HG03196 (cell line): ENCODE measurements around the gene FASTKD2.

Experiments used
- ATAC-seq: cut with Tn5 transposase; IDR thresholded peaks from one replicate; pipeline ENCODE4 v1.9.1; 2021; ENCODE audit not compliant: unreplicated experiment

Gene FASTKD2

GRCh38 chr2:206833291-206833690 lies 67.9 kb downstream of the FASTKD2 start:
- no peak for ATAC-seq

DNA sequence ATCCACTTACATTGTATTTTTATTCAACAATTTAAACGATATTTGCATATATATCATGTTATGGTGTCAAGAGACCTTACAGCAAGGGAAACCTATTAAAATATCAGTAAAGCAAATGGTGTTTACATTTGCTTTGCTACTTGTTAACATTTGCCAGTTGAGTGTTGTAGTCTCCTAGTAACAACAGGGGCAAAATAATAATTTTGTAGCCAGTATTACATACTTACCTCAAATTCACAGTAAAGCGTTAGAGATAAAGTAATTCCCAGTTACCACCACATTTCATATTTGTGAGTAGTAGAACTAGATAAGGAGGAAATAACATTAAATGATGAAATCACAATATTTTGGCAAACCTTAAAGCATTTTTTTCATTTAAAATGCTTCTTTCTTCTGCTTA lies 71.3 kb downstream of the FASTKD2 start:
- no peak for ATAC-seq

GRCh38 chr2:206837775-206838174 lies 72.4 kb downstream of the FASTKD2 start:
- no peak for ATAC-seq

DNA sequence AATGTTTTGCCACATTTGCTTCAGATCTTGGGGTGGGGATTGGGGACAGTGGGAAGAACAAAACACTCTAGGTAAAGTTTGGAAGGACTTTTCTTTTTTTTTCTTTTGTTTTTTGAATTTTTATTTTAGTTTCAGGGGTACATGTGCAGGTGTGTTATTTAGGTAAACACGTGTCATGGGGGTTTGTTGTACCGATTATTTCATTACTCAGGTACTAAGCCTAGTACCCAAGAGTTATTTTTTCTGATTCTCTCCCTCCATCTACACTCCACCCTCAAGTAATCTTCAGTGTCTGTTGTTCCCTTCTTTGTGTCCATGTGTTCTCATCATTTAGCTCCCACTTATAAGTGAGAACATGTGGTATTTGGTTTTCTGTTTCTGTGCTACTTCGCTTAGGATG lies 73.3 kb downstream of the FASTKD2 start:
- no peak for ATAC-seq

DNA sequence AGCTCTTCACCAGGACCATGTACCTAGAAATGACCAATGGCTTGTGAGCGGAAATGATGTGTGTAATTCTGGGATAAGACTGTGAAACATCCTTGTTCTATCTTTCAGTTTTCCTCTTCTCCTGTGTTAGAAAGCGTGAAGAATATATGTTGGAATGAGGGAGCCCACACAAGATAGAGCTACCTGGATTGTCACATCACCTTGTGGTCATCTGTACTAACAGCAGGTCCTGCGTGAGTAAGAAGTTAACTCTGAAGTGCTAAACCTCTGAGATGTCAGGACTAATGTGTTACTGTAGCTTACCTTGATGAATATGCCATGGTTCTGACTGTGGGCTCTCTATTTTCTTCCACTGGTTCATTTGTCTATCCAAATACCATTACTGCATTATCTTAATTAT lies 75.6 kb downstream of the FASTKD2 start:
- no peak for ATAC-seq
